H1 (cell line): ENCODE results near the gene SELENOF. TPM values are rescaled to one million over a fixed set of nuclear protein-coding genes. Genes with fewer than 3 reads are reported as not detected.

Experiments
- CTCF ChIA-PET: fragments of 300-600 bp; sonication (Branson Sonifier 250); formaldehyde crosslinking; loops from one replicate; lab custom pipeline; 2021; ENCODE audit not compliant: partially characterized antibody; lab: Charles Lee
- POLR2A ChIA-PET: fragments of 300-600 bp; sonication (Branson Sonifier 250); formaldehyde crosslinking; loops from one replicate; lab custom pipeline; 2021; ENCODE audit warnings: inconsistent platforms; ENCODE audit not compliant: partially characterized antibody; lab: Charles Lee
- DNase-seq, 2 experiments: peaks; one replicate each; pipeline versions ENCODE4 v3.0.0 to v3.0.0-alpha.2; 2010 to 2022; ENCODE audit warnings: low spot score in 2 of 2, low read depth in 1 of 2, mixed read lengths in 1 of 2
- FAIRE-seq: peaks from 2 replicates; lab custom pipeline; 2011; peaks lifted over from hg19 to GRCh38; lab: Jason Lieb, UNC
- H2AFZ ChIP-seq: 2 replicates; pipeline ENCODE4 v1.8.1; 2012; ENCODE audit warnings: low read length, inconsistent platforms
- H2AK5ac ChIP-seq: 2 replicates; pipeline ENCODE4 v1.6.1; 2013; ENCODE audit warnings: low read depth, low read length
- H2BK120ac ChIP-seq: replicated peaks from 2 replicates; pipeline ENCODE3; 2013; ENCODE audit warnings: low read depth, low read length, inconsistent platforms
- H2BK12ac ChIP-seq: 2 replicates; pipeline ENCODE4 v1.6.1; 2013; ENCODE audit warnings: low read depth, low read length
- H2BK15ac ChIP-seq: 2 replicates; pipeline ENCODE4 v1.6.1; 2013; ENCODE audit warnings: low read length
- H2BK20ac ChIP-seq: 2 replicates; pipeline ENCODE4 v1.6.1; 2013; ENCODE audit warnings: low read length
- H2BK5ac ChIP-seq: 2 replicates; pipeline ENCODE4 v1.6.1; 2013; ENCODE audit warnings: low read depth, low read length
- H3K14ac ChIP-seq: 2 replicates; pipeline ENCODE4 v1.6.1; 2013; ENCODE audit warnings: inconsistent platforms; ENCODE audit not compliant: insufficient read length
- H3K18ac ChIP-seq: 2 replicates; pipeline ENCODE4 v1.6.1; 2013; ENCODE audit warnings: low read length; ENCODE audit errors: extremely low read depth
- H3K23ac ChIP-seq: 2 replicates; pipeline ENCODE4 v1.6.1; 2013; ENCODE audit warnings: inconsistent platforms; ENCODE audit not compliant: insufficient read length
- H3K23me2 ChIP-seq: 2 replicates; pipeline ENCODE4 v1.6.1; 2013; ENCODE audit warnings: low read depth, low read length
- H3K27ac ChIP-seq: 2 replicates; pipeline ENCODE4 v1.6.1; 2011; ENCODE audit warnings: low read depth, low read length, inconsistent platforms
- H3K27me3 ChIP-seq, 4 experiments: replicated peaks in 1 of 4; 1 replicate in 1 of 4; 2 replicates in 3 of 4; pipeline versions ENCODE4 v1.6.1 to v1.8.1; 2011 to 2013; ENCODE audit warnings: low read length in 3 of 4, mild to moderate bottlenecking in 3 of 4, inconsistent platforms in 2 of 4, mixed read lengths in 2 of 4, moderate library complexity in 1 of 4; ENCODE audit not compliant: control insufficient read depth in 3 of 4, insufficient read depth in 3 of 4; ENCODE audit errors: extremely low read depth in 1 of 4
- H3K36me3 ChIP-seq, 4 experiments: 2 replicates each; pipeline versions ENCODE4 v1.6.1 to v1.8.1; 2011 to 2013; ENCODE audit warnings: mild to moderate bottlenecking in 4 of 4, low read length in 3 of 4, moderate library complexity in 2 of 4, control low read depth in 1 of 4, inconsistent platforms in 1 of 4; ENCODE audit not compliant: insufficient read depth in 4 of 4, control insufficient read depth in 2 of 4
- H3K4ac ChIP-seq: replicated peaks from 2 replicates; pipeline ENCODE3; 2013; ENCODE audit warnings: low read length, low read depth, mixed read lengths, inconsistent platforms; ENCODE audit not compliant: insufficient read length
- H3K4me1 ChIP-seq, 4 experiments: replicated peaks in 1 of 4; 1 replicate in 1 of 4; 2 replicates in 3 of 4; pipeline versions ENCODE4 v1.6.1 to v1.8.1; 2011 to 2013; ENCODE audit warnings: low read length in 3 of 4, inconsistent platforms in 2 of 4, mixed read lengths in 1 of 4; ENCODE audit not compliant: insufficient read depth in 4 of 4, control insufficient read depth in 3 of 4
- H3K4me2 ChIP-seq, 2 experiments: 2 replicates each; pipeline versions ENCODE4 v1.6.1 to v1.8.1; 2011 to 2013; ENCODE audit warnings: low read depth in 2 of 2, low read length in 2 of 2, control low read depth in 1 of 2, inconsistent platforms in 1 of 2, mild to moderate bottlenecking in 1 of 2; ENCODE audit not compliant: insufficient read depth in 1 of 2
- H3K4me3 ChIP-seq, 4 experiments: fragments of 200-600, 300-600 bp in 1 of 4; sonication (generic), shearing (Covaris generic), sonication (Bioruptor Twin) in 1 of 4; 2 replicates each; pipeline versions ENCODE4 v1.5.1 to v1.8.1; 2011 to 2016; ENCODE audit warnings: low read length in 4 of 4, low read depth in 3 of 4, control low read depth in 2 of 4, inconsistent platforms in 2 of 4, mild to moderate bottlenecking in 2 of 4, mixed read lengths in 1 of 4, moderate library complexity in 1 of 4; ENCODE audit not compliant: insufficient read depth in 2 of 4; ENCODE audit errors: extremely low read depth in 1 of 4
- H3K56ac ChIP-seq: replicated peaks from 2 replicates; pipeline ENCODE3; 2013; ENCODE audit warnings: low read depth, mild to moderate bottlenecking, mixed read lengths, low read length, inconsistent platforms; ENCODE audit not compliant: insufficient read length
- H3K79me1 ChIP-seq: 2 replicates; pipeline ENCODE4 v1.6.1; 2013; ENCODE audit warnings: low read depth, low read length, control low read depth
- H3K79me2 ChIP-seq, 2 experiments: 2 replicates each; pipeline versions ENCODE4 v1.6.1 to v1.8.1; 2012 to 2013; ENCODE audit warnings: low read length in 2 of 2, mild to moderate bottlenecking in 2 of 2, inconsistent platforms in 1 of 2; ENCODE audit not compliant: insufficient read depth in 2 of 2, control insufficient read depth in 1 of 2
- H3K9ac ChIP-seq, 4 experiments: replicated peaks in 1 of 4; 1 replicate in 1 of 4; 2 replicates in 3 of 4; pipeline versions ENCODE4 v1.6.1 to v1.8.1; 2011 to 2013; ENCODE audit warnings: low read depth in 3 of 4, low read length in 3 of 4, control low read depth in 2 of 4, mild to moderate bottlenecking in 2 of 4, moderate library complexity in 2 of 4, inconsistent platforms in 1 of 4; ENCODE audit errors: extremely low read depth in 1 of 4
- H3K9me3 ChIP-seq, 2 experiments: 2 replicates each; pipeline versions ENCODE4 v1.6.1 to v1.8.1; 2012 to 2013; ENCODE audit warnings: mild to moderate bottlenecking in 2 of 2, moderate library complexity in 2 of 2, control low read depth in 1 of 2, inconsistent platforms in 1 of 2, low read depth in 1 of 2, low read length in 1 of 2, mixed read lengths in 1 of 2; ENCODE audit not compliant: insufficient read depth in 2 of 2
- H4K20me1 ChIP-seq, 2 experiments: replicated peaks in 1 of 2; 2 replicates each; pipeline versions ENCODE3 to v1.8.1; 2011 to 2013; ENCODE audit warnings: inconsistent platforms in 2 of 2, low read length in 2 of 2, mild to moderate bottlenecking in 1 of 2; ENCODE audit not compliant: insufficient read depth in 2 of 2, control insufficient read depth in 1 of 2
- H4K5ac ChIP-seq: 2 replicates; pipeline ENCODE4 v1.6.1; 2013; ENCODE audit warnings: low read length, low read depth, mixed read lengths, inconsistent platforms; ENCODE audit not compliant: insufficient read length
- H4K8ac ChIP-seq: 2 replicates; pipeline ENCODE4 v1.8.0; 2013; ENCODE audit warnings: mild to moderate bottlenecking, moderate library complexity, low read length, inconsistent platforms; ENCODE audit not compliant: insufficient read depth; ENCODE audit errors: extremely low read depth
- H4K91ac ChIP-seq: replicated peaks from 2 replicates; pipeline ENCODE3; 2013; ENCODE audit warnings: low read length, mixed read lengths, inconsistent platforms; ENCODE audit not compliant: insufficient read length
- CBX5 ChIP-seq: fragments of 300-800, 300-1000 bp; sonication (generic); IDR thresholded peaks from 2 replicates; pipeline ENCODE4 v1.7.1; 2016; ENCODE audit warnings: antibody characterized with exemption, low read length, low read depth
- CEBPB ChIP-seq: IDR thresholded peaks from 2 replicates; pipeline ENCODE4 v1.6.1; 2012; ENCODE audit warnings: low read depth, low read length
- CHD2 ChIP-seq: IDR thresholded peaks from 2 replicates; pipeline ENCODE4 v1.6.1; 2012; ENCODE audit warnings: low read length, improper control_type of control experiment
- GTF2F1 ChIP-seq: IDR thresholded peaks from 2 replicates; pipeline ENCODE4 v1.6.1; 2012; ENCODE audit warnings: low read depth, low read length, improper control_type of control experiment, borderline replicate concordance
- NANOG ChIP-seq: IDR thresholded peaks from 2 replicates; pipeline ENCODE4 v1.6.1; 2011; ENCODE audit warnings: low read length, low read depth, mild to moderate bottlenecking, inconsistent platforms; ENCODE audit not compliant: insufficient read depth, poor library complexity, severe bottlenecking
- SIRT6 ChIP-seq: IDR thresholded peaks from one replicate; pipeline ENCODE4 v1.7.1; 2012; ENCODE audit warnings: low read length, inconsistent platforms
- WGBS, 2 experiments: shearing (Covaris generic) in 1 of 2; methylation state at CpG; one replicate each; pipeline versions ENCODE4 v1.1.6 to v1.1.7; 2013 to 2015; ENCODE audit warnings: low lambda C conversion rate in 2 of 2, mixed read lengths in 2 of 2, inconsistent platforms in 1 of 2, low coverage in 1 of 2, missing lambda C conversion rate in 1 of 2; ENCODE audit not compliant: insufficient replicate concordance in 2 of 2, insufficient coverage in 1 of 2, insufficient read length in 1 of 2; ENCODE audit errors: extremely low coverage in 1 of 2, missing lambda C conversion rate in 1 of 2; 5-methylcytosine and 5-hydroxymethylcytosine counted together
- polyA plus RNA-seq, 7 experiments: library from polyadenylated mRNA; depleted of rRNA in 3 of 7; stranded (reverse) in 5 of 7; unstranded in 2 of 7; fragments of >200 nt in 5 of 7; fragments of 200-250 nt in 2 of 7; gene quantifications; 1 replicate in 5 of 7; 2 replicates in 1 of 7; 4 replicates in 1 of 7; pipeline versions ENCODE4 v1.2.1 to v1.2.3, GENCODE V29; 2011 to 2013; ENCODE audit warnings: missing spikeins in 2 of 7, mixed read lengths in 2 of 7
- total RNA-seq: library from RNA; stranded (reverse); fragmentation: NEBNext Ultra II Directional; extraction: Animal tissue kit (Norgen Biotek cat#: 25700); gene quantifications from 2 replicates; pipeline ENCODE4 v1.2.1, GENCODE V29; 2021
- TF ChIP-seq, protein P1 (sequence below): IDR thresholded peaks from 2 replicates; pipeline ENCODE4 v1.6.1; 2012; ENCODE audit warnings: inconsistent platforms

The SELENOF gene
- total and polyA plus RNA-seq, 2 of the 8 experiments (the other 6 are each of a cell fraction or from before 2014, with no cell fraction given), result 70.7 to 163 TPM

DNA sequence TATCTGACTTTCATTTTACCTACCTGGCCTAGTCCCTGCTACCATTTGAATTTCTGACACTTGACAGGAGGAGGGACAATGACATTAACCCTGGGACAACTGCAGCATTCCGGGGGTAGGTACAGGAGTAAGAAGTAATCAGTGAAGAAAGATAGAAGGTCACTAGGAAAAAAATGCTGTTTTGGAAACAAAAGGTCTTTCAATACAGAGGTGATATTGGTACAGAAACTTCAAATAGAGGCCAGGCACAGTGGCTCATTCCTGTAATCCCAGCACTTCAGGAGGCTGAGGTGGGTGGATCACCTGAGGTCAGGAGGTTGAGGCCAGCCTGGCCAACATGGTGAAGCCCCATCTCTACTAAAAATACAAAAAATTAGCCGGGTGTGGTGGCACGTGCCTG is 68.4 kb downstream of the SELENOF start:
- no peak overlapping the region for H3K23ac ChIP-seq
- peak in 1 of 2 experiments; percentile 8 for DNase-seq
- POLR2A ChIA-PET, result interaction anchor here (0.7 kb wide), 1 partner anchor 12 kb away, joined by 3 read pairs; no protein-coding TSS in a partner anchor
- no peak for TF ChIP-seq CBX5
- no peak for TF ChIP-seq NANOG
- no peak for TF ChIP-seq GTF2F1
- TF ChIP-seq, protein P1, sequence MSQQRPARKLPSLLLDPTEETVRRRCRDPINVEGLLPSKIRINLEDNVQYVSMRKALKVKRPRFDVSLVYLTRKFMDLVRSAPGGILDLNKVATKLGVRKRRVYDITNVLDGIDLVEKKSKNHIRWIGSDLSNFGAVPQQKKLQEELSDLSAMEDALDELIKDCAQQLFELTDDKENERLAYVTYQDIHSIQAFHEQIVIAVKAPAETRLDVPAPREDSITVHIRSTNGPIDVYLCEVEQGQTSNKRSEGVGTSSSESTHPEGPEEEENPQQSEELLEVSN, result no peak
- TF ChIP-seq SIRT6, result no peak
- TF ChIP-seq CHD2, result no peak
- no peak for TF ChIP-seq CEBPB

More for the DNA sequence above, 68.4 kb downstream of the SELENOF start:
- H3K56ac ChIP-seq, result no peak overlapping the region
- H2BK20ac ChIP-seq, result no peak overlapping the region
- H3K23me2 ChIP-seq, result no peaks in the 10 kb centered on the region
- no peak overlapping the region for H3K27ac ChIP-seq
- H4K8ac ChIP-seq, result no peak overlapping the region
- no peak overlapping the region for H3K9ac ChIP-seq
- no peak overlapping the region for H4K91ac ChIP-seq
- no peak overlapping the region for H4K5ac ChIP-seq
- CTCF ChIA-PET, result interaction anchor here (0.6 kb wide), 1 partner anchor 19 kb away, joined by 4 read pairs; no protein-coding TSS in a partner anchor
- 88% methylated on average over 3 of the region's 3 CpGs; no CpG with 5 or more reads in 1 of the 2 experiments for WGBS, 2 experiments
- no peak overlapping the region for H2BK12ac ChIP-seq
- H2BK5ac ChIP-seq, result no peak overlapping the region
- H3K27me3 ChIP-seq, result no peaks in the 10 kb centered on the region
- no peak overlapping the region for H3K14ac ChIP-seq
- H2BK15ac ChIP-seq, result no peak overlapping the region
- H3K4ac ChIP-seq, result no peak overlapping the region
- no peaks in the 10 kb centered on the region for H3K79me1 ChIP-seq
- no peaks in the 10 kb centered on the region for H3K79me2 ChIP-seq
- no peaks in the 10 kb centered on the region for H3K4me1 ChIP-seq
- H2AK5ac ChIP-seq, result no peak overlapping the region
- H3K9me3 ChIP-seq, result no peaks in the 10 kb centered on the region
- H2BK120ac ChIP-seq, result no peak overlapping the region
- no peak for FAIRE-seq
- no peaks in the 10 kb centered on the region for H3K36me3 ChIP-seq
- no peaks in the 10 kb centered on the region for H4K20me1 ChIP-seq
- no peak overlapping the region for H3K18ac ChIP-seq
- H3K4me3 ChIP-seq, result no peak overlapping the region
- no peak overlapping the region for H2AFZ ChIP-seq
- no peak overlapping the region for H3K4me2 ChIP-seq
